Fibroblast of skin of scalp (primary cell): ENCODE data around the gene NFIX.

Source experiments
- DNase-seq: peaks from one replicate; pipeline ENCODE4 v3.0.0-alpha.2; 2013

Gene NFIX

DNA sequence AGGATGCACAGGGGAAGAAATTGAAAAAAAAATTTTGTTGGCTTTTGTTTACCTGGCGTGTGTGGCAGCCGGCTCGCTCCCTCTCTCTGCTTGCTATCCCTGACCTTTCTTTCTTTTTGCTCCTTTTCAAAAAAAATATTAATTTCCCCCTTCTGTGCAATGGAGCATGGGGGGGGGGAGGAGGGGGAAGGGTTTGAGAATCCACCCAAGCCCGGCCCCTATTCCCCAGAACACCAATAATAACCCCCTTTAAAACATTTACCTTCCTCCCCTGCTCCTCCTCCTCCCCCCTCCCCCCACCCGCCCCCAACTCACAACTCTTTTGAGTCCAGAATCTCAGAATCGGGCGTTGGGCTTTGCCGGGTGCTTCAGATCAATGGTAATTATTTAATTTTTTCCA is 28.4 kb downstream of the NFIX start:
- DNase-seq, result peak; percentile 46

DNA sequence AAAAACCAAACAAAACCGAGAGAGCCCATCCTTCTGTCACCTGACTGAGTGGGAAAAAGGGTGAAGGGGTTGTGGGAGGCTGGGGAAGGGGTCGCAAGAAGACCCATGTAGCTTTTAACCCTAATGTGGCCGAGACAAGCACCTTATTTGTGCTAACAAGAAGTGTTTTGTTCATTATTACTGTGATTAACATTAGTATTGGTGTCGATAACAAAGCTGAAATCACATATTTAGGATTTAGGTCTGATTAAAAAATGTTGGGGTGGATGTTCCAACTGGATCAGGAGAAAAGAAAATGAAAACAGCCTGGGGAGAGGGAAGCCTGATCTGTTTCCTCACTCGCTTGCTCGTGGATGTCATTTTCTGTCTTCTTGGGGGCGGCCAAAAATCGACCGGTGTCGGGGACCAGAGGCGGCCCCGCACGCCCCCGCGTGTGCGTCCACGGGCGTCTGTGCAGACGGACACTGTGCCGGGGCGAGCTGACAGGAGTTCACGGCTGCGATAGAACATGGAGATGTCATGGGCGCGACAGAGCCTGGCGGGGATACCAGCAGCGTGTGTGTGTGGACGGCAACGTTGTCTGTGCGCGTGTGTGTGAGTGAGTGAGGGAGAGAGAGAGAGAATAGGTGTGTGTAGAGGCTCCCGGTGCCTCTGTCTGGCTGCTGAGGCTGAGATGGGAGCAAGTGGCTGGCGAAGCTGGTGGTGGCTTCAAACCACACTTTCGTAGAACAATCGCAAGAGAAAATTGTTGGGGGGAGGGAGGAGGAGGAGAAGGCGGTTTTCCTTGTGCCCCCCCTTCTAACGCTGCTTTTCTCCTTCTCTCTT is 29.1 kb downstream of the NFIX start:
- no peak for DNase-seq

DNA sequence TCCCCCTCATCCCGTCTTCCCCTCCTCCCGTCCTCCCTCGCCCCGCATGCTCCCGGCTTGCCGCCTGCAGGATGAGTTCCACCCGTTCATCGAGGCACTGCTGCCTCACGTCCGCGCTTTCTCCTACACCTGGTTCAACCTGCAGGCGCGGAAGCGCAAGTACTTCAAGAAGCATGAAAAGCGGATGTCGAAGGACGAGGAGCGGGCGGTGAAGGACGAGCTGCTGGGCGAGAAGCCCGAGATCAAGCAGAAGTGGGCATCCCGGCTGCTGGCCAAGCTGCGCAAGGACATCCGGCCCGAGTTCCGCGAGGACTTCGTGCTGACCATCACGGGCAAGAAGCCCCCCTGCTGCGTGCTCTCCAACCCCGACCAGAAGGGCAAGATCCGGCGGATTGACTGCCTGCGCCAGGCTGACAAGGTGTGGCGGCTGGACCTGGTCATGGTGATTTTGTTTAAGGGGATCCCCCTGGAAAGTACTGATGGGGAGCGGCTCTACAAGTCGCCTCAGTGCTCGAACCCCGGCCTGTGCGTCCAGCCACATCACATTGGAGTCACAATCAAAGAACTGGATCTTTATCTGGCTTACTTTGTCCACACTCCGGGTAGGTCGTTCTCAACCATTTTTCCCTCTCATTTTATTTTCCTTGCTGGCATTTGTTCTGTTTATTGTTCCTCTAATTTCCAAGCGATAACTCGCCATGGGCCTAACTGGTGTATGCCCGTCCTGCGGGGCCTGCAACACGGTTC is 29.8 kb downstream of the NFIX start:
- DNase-seq, result no peak

DNA sequence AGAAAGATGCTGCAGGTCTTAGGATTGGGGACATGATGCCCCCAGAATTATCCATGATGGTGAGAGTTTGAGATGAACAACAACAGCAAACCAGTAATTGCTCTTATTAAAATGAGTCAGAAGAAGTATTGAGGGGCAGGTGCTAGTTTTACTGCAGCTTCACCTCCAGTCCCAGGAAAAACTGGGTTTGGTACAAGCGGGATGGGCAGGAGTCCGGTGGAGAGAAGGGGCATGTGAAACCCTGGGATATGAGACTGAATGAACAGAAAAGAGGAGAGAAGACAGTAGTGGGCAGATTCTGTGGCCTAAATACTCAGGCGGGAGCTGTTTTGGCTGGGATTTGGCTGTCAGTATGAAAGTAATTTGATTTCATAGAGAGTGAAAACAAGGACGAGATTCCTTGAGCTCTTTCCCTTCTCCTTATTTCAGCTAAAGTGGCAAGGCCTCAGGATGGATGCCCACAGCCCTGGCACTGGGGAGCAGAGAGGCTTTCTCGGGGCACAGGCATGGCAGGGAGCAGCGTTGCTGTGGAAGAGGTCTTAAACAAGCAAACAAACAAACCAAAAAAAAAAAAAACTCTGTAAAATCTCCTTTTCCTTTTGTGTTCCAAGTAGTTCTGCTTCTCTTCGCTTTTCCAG is 30.7 kb downstream of the NFIX start:
- no peak for DNase-seq

DNA sequence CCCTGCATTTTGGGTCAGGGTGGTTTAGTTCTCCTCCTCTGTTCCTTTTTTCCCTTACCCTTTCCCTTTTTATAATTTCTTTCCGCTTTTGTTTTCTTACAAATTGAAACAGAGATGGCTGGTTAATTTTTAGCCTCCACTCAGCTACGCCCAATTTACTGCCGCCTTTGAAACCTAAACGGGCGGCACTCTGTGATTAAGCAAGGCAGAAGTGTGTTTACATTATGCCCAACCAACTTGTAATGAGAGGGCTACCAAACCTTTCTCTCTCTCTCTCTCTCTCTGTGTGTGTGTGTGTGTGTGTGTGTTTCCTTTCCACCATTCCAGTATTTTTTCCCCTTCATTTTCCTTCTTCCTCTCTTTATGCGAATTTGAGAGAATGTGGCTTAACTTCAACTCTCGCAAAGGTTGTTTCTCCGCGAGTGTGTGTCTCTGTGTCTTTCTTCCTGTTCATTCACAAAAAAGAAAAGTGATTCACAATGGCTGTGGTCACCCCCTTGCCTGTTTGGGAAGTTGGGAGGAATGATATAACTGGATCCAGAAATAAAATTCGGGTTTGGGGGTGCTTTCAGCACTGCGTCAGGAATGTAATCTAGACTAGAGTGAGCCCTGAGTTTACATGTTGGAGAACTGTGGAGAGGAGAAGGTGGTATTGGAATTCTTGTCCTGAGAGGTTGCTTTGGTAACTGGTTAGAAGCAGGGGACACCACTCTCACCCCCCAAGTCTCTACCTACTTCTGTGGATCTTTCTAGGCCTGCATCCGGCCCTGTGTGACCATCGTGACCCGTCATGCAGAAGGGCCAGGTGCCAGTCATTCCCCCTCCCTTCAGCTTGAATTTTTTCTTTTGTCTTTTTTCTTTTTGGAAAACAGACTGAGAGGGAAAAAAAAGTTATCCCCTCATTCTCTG is 31.4 kb downstream of the NFIX start:
- peak; percentile 37 for DNase-seq

DNA sequence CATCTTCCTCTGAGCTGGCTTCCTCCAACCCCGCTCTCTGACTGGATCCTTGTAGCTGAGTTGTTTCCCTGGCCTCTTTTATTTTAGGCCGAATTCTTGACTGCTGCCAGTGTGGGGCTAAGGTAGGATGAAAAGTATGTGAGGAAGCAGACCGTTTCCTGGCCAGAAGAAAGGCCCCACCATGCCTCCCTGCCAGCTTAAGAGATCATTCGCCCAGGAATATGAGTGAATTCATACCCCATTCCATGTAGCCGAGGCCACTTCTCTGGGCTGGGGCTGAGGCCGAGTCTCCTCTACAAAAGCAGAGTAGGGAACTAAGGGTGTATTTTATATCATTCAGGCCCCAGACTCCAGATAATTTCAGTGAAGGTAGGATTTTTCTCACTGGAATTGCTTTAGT is 32.3 kb downstream of the NFIX start:
- DNase-seq, result no peak

DNA sequence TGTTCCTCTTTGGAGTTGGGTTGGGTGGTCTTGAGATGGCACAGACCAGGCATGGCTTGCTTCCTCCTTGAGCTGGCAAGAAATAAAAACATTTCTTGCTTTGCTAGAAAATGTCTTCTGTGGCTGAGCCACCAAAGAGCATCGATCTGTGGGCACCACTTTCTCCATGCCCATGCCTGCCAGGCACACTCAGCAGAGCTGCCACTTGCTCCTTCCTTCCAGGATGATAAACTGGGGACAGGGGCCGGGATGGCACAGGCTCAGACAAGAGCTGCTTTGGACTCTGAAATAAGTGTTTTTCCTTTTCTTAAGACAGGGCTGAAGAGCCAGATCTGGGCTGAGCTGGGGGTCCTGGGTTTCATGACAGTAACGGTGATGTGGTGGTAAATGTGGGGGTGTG is 32.8 kb downstream of the NFIX start:
- DNase-seq, result no peak

DNA sequence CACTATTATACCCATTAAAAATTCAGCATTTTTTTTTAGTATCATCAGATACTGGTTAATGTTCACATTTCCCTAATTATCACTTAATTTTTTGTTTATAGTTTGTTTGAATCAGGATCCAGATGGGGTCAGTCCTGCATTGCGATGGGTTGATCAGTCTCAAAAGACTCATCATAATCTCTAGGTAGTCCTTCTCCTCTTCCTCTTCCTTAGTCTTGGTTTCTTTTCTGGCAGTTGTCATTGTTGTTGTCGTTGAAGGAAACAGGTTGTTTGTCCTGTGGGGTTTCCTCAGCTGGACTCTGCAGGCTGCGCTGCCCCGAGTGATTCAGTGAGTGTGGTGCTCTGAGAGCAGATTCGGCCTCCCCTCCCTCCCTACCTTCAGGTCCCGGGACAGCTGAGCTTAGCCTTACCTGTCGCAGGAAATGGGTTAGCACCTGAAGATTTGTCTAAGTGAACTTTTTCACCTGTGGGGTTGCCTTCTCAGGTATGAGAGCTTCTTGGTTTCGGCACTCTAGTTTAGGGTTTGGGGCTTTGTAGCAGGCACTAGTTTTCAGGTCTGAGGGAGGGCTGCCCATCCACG is 34.1 kb downstream of the NFIX start:
- DNase-seq, result no peak

DNA sequence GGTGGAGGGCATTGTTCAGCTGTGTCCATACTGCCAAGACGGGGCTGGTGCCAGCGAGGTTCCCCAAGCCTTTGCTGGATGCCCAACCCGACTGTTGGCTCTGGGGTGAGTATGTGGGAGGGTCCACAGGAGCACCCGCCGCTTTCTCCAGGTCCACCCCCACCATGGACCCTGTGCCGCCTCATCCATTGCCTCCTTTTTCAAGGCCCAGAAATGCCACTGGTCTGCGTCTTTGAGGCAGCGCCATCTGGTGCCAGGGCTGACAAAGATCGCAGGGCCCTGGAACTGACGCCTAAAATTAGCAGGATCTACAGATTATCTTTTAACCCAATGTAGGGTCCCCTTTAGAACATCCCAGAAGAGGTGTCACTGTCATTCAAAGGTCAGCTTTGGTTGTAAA is 34.6 kb downstream of the NFIX start:
- no peak for DNase-seq

DNA sequence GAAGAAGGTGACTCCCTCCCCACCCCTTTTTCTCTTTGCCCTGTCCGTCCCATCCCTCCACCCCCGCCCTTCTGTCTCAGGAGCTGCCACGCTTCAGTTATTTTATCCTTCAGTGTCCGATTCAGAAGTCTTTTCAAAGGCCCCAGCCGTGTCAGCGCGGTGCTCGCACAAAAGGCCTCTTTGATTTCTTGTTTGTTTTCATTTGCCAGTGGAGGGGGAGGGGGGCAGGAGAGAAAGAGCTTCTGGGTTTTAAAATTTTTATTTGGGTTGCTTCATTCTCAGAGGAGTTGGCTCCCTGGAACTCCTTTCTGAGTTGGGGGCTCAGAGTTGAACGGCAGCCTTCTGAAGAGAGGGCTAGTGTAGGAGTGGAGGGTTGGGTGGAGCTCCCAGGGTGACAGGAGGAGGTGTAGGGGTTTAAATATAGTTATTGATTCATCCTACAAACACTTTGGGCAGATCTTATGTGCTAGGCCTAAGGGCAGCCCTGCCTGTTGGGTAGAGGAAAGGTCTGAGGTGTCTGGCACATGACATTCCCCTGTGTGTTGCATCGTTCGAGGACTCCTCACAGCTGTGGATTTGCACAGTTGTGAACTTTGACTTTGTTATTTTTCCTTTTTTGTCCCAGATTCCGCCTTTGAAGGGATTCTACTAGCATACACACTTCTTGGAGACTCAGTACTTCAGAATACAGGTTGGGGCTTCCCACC is 36.8 kb downstream of the NFIX start:
- DNase-seq, result peak; percentile 79

DNA sequence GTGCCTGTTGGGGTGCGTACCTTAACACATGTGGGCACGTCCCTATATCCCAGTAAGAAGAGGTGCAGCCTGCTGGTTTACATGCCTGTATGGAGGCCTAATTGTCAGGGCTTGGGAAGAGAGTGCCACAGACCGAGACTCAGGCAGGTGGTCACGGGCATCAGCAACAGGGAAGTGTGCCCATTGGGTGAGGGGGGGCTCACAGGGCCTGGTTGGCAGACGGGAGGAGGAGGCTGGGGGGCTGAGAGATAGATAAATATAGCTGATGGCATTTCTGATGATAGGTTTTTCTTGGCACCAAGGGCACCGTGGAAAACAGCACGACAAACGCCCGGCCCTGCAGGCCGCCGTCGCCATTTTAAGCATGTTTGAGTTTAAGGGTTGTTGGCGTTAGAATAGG is 37.6 kb downstream of the NFIX start:
- no peak for DNase-seq

DNA sequence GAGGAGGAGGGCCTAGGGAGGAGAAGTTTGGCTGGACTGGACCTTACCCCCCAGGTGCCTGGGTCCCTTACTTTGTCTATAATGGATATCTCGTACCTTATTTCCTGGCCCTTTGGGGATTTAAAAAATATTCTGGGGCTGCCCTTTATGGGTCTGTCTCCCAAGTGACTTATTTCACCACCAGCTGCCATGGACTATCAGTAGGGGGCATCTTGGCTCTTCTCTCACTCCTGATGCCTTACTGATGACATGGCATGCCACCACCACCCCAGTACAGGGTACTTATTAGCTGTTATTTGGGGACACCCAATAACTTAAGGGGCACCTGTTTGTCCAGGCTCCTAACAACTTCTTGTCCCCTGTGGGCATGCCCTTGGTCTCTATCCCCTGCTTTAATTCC is 38.0 kb downstream of the NFIX start:
- peak; percentile 54 for DNase-seq

DNA sequence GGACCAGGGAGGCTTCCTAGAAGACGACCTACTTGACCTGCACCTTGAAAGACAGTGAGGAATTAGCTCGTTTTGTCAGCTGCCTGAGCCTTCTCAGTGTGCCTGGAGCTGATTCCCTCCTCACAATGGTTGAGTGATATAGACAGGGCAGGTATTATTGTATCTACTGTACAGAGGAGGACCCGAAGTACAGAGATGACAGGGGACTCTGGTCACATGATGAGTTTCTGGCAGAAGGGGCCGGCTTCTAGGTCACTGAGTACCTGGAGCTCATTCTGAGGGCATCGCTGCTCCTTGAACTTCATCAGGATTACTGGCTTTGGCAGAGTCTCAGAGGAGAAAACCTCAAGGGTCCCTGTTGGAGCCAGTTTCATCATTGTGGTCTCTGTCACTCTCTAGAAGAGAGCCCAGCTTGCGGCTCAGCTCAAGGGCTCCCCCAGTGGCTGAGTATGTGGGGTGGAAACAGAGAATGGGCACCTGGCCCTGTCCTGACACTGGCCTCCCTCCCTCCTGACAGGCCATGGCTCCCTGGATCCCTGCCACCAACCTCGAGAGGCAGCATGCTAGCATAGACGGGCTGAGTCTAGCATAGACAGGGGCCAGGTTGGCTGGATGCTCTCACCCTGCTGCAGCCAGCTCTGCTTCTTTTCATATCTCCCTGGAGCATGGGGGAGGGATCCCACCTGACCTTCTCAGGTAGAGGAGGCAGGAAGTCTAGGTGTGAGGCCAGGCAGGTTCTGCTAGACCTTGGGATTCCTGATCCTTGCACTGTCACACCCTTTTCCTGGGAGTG is 38.7 kb downstream of the NFIX start:
- DNase-seq, result peak; percentile 73

DNA sequence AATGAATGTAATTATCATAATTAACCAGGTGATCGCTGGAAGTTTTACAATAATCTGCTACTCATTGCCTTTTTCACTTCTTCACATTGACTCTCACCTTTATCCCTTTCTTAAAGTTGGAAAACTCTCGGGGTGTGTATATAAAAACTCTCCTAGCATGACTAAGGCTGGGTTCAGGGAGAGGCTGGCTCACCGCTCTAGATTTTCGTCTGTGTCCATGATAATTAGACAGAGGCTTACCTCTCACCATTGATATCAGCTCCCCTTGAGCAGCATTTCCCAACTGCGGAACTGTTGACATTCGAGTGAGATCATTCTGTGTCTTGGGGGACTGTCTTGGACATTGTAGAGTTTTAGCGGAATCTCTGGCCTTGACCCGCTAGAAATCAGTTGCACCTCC is 39.4 kb downstream of the NFIX start:
- no peak for DNase-seq

DNA sequence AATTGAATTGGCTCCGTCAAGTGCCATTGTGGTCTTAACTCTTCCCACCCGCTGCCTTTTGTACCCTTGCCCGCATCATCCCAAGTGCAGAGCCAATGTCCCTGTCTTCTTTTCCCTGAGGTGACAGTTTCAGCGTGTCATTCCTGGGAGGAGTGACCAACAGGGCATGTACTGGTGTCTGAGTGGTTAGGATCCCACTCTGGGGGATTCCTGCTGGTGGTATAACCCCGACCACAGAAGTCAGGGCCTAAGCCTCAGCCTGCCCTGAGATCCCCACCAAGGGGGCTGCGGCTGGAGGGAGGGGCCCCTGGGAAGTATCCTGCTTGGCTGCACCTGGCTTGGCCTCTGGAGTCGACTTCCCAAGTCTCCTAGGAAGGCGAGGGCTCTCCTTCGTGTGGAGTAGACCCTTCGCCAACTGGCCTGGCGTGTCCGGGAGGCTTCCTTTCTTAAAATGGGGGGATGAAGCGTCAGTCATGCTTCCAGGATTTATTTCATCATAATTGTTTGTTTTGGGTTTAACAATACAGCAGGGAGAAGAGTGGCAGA is 40.6 kb downstream of the NFIX start:
- DNase-seq, result no peak

DNA sequence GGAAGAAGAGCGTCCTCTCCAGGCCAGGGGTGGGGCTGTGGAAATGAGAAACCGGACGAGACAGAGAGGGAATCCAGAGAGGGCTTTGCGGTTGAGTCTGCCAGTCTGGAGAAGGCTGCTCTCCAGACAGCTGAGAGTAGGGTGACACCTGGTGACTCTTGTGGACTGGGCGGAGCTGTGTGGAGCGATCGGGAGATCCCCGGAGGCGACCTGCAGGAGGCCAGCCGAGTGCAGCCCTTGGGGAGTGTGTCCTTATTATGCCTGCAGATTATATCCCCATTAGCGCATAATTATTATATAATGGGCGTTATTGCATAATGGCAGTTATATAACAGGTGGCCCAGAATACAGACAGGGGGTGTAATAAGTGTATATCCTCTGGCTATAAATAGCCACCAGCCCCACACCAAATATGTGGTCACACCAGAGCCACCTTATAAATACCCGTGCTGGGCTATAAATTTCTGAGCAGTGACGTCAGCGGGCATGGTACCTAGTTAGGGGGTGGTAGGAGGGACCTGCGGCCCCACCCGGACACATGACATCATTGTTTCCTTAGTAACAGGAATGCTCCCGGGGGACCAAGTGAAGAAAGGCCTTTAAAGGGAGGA is 41.2 kb downstream of the NFIX start:
- peak; percentile 83 for DNase-seq

DNA sequence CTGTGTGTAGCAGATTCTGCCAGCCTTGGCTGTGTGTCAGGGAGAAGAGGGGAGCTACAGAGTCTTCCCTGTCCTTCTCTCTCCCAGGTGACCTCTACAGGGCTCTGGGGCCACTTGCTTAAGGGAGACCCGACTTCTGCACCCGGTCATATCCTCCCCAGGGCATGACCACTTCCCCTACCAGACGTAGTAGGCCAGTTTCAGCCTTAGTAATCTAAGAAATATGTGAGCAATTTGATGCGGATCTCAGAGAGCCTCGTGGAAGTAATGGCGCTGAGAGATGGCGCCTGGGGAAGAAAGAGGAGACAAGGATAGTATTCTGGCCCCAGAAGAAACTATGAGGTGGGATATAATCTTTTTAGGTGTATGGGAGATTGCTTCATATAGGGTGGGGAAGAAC is 41.9 kb downstream of the NFIX start:
- DNase-seq, result peak; percentile 89

DNA sequence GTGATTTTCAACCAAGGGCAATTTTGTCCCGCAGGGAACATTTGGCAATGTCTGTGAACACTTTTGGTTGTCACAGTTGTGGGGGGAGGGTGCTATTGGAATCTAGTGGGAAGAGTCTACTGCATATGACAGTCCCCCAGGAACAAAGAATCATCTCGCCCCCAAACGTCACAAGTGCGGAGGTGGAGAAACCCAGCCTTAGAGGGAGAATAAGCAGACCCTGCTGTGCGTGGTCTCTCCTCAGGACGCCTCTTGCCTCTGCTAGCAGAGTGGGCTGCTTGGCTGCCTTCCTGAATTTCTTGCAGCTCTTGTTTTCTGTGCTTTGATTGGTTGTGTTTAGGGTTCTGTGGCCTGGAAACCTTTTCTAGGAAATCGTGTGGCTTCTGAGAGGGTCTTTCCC is 42.5 kb downstream of the NFIX start:
- no peak for DNase-seq

DNA sequence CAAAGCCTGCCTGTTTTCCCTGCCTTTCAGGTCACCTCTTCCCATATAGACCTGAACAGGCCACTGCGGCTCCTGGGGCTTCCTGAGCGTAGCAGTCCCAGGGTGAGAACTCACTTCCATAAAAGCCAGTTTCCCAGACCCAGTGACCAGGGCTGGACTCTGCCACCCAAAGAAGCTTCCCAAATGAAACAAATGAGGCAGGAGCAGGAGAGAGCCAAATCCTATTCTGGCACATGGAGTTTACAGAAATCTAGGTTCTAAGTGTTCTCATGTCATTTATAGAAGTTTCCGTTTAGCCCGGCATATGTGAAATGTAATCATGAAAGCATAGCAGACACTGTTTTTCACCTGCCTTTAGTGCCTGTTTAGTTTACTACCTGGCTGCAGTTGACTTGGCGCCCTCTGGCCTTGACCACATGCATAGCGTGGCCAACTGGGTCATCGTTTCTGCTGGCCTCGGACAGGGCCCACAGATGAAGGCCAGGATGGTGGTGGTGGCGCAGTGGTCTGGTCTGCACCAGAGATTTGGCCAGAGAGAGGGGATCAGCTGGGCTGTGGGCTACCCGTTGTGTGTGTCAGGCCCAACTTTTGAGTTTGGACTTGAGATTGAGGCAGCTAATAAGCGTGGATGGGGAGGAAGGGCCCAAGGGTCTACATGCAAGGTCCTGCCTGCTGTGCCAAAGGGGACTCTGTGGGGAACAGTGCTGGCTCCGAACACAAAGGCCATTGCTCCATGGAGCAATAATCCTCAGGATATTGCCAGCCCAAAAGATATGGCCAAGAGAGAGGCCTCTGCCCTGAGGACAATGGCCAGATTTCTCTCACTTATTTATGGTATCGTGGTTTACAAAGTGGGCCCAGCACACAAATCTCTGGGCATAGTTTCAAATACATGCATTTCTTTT is 43.3 kb downstream of the NFIX start:
- DNase-seq, result no peak
